ENCODE results near the gene MMP10. TPM values are rescaled to one million over a fixed set of nuclear protein-coding genes. Genes with fewer than 3 reads are reported as not detected.

The MMP10 gene
- total RNA-seq, 2 donors from 2014 or later = not detected

- no peaks in the 10 kb centered on the region for H3K36me3 ChIP-seq
- no peaks in the 10 kb centered on the region for H3K4me1 ChIP-seq
- H3K4me3 ChIP-seq = no peak overlapping the region
- H3K27me3 ChIP-seq = no peaks in the 10 kb centered on the region
- no peak for DNase-seq (ENCODE audit: low spot score)
- H3K9me3 ChIP-seq = no peaks in the 10 kb centered on the region
- no peak for TF ChIP-seq CTCF (IDR thresholded peaks at IDR 0.05)
- no peak overlapping the region for H3K27ac ChIP-seq
Observed at GRCh38 chr11:102729849-102730815, 50.3 kb downstream of the MMP10 start.

- Histone ChIP-seq H3K27ac (no peak overlapping the region), H3K4me3 (no peak overlapping the region), H3K27me3 (no peaks in the 10 kb centered on the region), H3K36me3 (no peaks in the 10 kb centered on the region), H3K9me3 (peaks cover 0 to 8% of the 10 kb centered on the region in 2 donors), H3K4me1 (no peaks in the 10 kb centered on the region)
- no peak for TF ChIP-seq CTCF (IDR thresholded peaks at IDR 0.05)
- no peak for DNase-seq (ENCODE audit: low spot score)
Observed at GRCh38 chr11:102727890-102728289, 52.5 kb downstream of the MMP10 start.

- no peak within 1 kb of the TSS for H3K27ac ChIP-seq
- TF ChIP-seq CTCF (IDR thresholded peaks at IDR 0.05) = no peak
- no peaks in the 10 kb centered on the region for H3K4me1 ChIP-seq
- H3K9me3 ChIP-seq = peaks cover 0 to 8% of the 10 kb centered on the region in 2 donors
- no peak within 1 kb of the TSS for H3K4me3 ChIP-seq
- DNase-seq (ENCODE audit: low spot score) = no peak
- no peaks in the 10 kb centered on the region for H3K36me3 ChIP-seq
- H3K27me3 ChIP-seq = no peaks in the 10 kb centered on the region
Observed at GRCh38 chr11:102724904-102725500, 55.4 kb downstream of the MMP10 start, which contains the start of gene MMP8. Gene MMP8, minus strand, starts transcription at chr11:102724954. Its CDS starts 99 bp downstream, at chr11:102724855.

GRCh38 chr11:102722821-102723220 lies 57.6 kb downstream of the MMP10 start:
- Histone ChIP-seq H3K4me1 (no peaks in the 10 kb centered on the region), H3K27me3 (no peaks in the 10 kb centered on the region), H3K27ac (no peak overlapping the region), H3K9me3 (peaks cover 0 to 8% of the 10 kb centered on the region in 2 donors), H3K4me3 (no peak overlapping the region), H3K36me3 (no peaks in the 10 kb centered on the region)
- no peak for TF ChIP-seq CTCF (IDR thresholded peaks at IDR 0.05)
- DNase-seq (ENCODE audit: low spot score) = no peak

Other genes with a start within 250 kb of the MMP10 start
- gene MMP7, start 249.9 kb downstream of the MMP10 start, total RNA-seq = not detected
- gene MMP20, start 155.3 kb downstream of the MMP10 start, total RNA-seq = not detected
- not detected for gene MMP27, start 74.9 kb downstream of the MMP10 start, total RNA-seq
- gene MMP8, start 55.7 kb downstream of the MMP10 start, total RNA-seq = under 1 TPM; 0.35 to 0.41 TPM
- gene MMP1, start 17.5 kb upstream of the MMP10 start, total RNA-seq = under 1 TPM in 1 of 2 donors, not detected in 1; 0.16 TPM
- gene MMP3, start 63.0 kb upstream of the MMP10 start, total RNA-seq = not detected
- gene MMP12, start 94.4 kb upstream of the MMP10 start, total RNA-seq = not detected
- gene MMP13, start 175.1 kb upstream of the MMP10 start, total RNA-seq = not detected